ENCODE measurements around the gene CLIP1.
"Not testable (repeated sequence)": the region's sequence is repeated elsewhere in the genome, so short reads cannot be mapped to it uniquely, and the experiment has no call there.

The CLIP1 gene

DNA sequence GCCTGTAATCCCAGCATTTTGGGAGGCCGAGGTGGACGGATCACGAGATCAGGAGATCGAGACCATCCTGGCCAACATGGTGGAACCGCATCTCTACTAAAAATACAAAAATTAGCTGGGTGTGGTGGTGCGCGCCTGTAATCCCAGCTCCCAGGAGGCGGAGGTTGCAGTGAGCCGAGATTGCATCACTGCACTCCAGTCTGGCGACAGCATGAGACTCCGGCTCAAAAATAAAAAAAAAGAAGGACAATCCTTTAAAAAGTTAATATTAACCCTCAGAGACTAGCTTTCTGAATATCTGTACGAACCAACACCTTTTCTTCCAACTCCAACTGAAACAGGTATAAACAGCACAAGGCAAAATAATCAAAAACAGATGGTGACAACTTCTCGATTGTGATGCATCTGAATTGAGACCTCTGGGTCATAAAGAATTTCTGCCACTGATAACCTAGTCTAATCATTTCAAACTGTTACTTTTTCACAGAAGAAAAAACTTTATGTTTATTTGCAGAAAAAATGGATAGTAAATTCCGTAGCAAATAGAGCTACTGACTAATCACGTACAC lies 27.8 kb downstream of the CLIP1 start:
- DNase-seq, result no peak

DNA sequence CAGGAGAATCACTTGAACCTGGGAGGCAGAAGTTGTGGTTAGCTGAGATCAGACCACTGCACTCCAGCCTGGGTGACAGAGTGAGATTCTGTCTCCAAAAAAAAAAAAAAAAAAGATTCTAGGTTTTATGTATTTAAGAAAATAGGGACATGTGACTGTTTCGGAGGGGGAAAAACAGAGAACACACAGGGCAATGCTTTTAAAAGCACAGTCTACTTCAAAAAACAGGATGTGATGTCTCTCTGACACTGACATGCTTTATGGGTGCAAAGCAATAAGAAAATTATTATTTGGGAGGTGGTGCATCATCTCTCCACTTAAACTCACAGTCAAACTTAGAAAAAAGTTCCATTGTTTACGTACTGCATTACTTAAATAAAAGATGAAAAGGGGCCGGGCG lies 28.7 kb downstream of the CLIP1 start:
- DNase-seq, result peak; percentile 53

DNA sequence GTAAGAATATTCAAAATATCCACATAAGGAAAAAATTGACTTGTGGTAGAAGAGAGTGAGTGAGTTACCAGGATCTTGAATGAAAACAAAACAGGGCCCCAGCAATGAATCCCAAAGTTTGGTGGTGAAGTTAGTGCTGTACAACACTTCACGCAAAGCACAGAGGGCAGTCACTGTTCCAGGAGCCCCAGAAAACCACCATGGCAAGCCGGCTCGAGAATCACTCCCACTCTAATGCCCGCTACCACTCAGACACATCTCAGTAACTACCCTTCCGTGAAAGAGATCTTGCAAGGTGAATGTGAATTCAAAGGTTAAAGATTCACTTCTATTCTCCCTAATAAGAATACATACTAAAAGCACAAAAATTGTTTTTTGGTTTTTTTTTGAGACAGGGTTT lies 30.1 kb downstream of the CLIP1 start:
- DNase-seq, result no peak

DNA sequence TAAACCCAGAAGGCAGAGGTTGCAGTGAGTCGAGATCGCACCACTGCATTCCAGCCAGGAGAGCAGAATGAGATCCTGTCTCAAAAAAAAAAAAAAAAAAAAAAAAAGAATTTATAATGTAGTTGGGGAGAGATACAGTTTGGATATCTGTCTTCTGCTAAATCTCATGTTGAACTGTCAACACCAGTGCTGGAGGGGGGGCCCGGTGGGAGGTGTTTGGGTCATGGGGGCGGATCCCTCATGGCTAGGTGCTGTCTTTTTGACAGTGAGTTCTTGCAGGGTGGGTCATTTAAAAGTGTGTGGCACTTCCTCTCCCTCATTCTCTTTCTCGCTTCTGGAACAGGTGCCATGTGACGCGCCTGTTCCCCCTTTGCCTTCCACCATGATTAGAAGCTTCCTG lies 32.8 kb downstream of the CLIP1 start:
- no peak for DNase-seq

DNA sequence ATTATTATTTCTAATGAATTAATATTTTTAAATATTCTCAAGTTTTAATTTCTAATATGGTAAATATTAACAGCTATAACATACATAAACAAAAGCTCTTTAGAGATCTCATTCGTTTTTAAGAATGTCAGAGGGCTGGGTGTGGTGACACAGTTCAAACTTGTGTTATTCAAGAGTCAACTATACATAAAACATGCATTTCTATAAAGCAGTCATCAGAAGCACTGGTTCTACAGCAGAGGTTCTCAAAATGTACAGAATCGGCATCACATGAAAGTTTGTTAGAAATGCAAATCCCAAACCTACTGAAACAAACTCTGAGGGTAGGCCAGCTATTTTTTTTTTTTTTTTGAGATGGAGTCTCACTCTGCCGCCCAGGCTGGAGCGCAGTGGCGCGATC lies 34.6 kb downstream of the CLIP1 start:
- DNase-seq, result no peak

DNA sequence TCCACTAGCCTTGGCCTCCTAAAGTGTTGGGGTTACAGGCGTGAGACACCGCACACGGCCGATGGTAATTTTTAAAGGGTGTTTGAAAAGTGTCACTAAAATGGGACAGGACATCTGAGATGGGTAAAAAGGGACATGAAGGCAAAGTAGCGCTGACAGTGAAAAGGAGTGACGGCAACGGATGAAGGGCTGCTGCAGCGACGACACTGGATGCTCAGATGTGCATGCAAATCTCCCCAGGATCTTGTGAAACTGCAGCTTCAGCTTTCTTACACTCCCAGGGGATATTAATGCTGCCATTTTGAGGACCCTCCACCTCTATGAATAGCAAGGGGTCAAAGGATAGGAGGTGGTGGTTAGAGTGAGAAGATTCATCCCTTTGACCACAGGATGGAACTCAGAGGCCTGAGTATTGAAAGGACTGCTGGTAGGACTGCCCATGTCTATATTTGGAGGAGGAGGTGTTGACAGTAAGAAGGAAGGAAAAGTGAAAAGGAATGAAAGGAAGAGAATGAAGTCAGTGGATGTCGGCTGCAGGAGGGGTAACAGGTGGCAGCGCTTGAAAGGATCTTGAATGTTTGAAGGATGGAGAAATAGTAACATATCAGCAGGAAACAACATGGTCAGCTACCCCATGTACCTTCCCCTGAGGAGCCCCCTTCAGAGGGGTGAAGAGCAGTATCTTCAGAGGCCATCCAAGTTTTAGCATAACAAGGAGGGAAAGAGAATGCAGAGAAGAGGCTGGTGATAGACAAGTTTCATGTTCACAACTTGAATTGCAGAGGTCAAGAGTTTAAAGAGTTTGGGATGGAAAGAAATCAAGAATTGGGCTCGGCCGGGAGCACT lies 37.1 kb downstream of the CLIP1 start:
- no peak for DNase-seq

DNA sequence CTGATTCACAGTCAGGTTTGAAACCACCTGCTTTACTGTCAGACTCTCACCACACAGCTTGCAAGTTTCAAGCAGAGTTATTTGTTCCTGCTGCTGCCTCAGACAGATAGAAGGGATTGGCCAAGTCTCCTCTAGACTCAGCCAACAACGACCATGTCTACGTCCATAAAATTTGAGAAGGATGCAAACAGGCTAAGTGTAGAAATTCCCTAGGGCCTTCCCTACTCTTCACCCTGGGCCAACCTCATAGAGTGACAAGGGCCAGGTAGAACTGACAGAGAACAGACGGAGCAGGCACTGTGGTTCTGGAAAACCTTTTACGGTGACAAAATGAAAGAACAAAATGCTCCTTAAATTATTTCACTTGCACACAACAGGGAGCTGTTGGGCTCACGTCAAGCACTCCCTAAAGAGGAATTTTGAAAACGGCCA lies 39.5 kb downstream of the CLIP1 start:
- no peak for DNase-seq

DNA sequence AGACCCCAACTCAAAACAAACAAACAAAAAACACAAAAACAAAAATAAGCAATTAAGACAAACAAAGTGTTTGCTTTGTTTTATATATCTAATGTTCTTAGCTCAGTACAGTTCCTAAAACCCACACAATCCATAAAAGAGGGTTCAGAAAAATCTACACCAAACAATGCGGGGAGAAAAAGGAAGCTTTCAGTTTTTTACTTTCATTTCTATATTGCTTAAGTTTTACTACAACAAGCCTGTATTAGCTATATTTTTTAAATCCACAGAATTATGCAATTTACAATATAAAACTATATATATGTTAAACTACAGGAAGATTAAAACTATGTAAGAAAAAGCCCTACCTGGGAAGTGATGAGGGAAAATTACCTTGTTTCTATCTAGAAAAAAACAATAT lies 41.4 kb downstream of the CLIP1 start:
- DNase-seq, result no peak

DNA sequence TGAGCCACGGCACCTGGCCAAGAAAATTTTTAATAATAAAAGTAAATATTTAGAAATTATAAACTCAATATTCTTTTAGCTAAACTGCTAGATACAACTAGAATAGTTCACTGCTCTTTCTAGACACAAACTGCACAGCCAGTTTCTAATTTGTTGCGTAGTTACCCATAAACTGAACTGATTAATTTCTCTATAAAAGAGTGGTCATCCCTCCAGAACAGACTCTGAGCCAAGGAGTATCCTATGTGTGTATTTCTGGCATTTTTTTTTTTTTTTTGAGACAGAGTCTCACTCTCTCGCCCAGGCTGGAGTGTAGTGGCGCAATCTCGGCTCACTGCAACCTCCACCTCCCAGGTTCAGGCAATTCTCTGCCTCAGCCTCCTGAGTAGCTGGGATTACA lies 45.7 kb downstream of the CLIP1 start:
- not testable (repeated sequence) for DNase-seq

DNA sequence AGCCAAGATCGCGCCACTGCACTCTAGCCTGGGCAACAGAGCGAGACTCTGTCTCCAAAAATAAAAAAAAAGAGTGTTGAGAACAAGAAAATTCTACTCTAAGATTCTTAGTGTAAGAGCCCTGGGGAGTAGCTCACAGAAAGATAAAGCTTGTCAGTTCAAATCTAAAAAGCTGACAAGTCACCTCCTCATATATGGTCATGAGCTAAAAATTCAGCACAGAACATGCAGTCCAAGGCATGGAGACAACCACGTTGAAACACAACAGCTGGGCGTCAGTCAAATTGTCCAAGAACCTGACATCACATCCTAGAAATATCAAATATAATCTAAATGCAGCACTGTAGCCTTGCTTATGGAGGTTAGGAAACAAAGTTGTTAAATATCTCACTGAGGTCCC lies 47.8 kb downstream of the CLIP1 start:
- no peak for DNase-seq

DNA sequence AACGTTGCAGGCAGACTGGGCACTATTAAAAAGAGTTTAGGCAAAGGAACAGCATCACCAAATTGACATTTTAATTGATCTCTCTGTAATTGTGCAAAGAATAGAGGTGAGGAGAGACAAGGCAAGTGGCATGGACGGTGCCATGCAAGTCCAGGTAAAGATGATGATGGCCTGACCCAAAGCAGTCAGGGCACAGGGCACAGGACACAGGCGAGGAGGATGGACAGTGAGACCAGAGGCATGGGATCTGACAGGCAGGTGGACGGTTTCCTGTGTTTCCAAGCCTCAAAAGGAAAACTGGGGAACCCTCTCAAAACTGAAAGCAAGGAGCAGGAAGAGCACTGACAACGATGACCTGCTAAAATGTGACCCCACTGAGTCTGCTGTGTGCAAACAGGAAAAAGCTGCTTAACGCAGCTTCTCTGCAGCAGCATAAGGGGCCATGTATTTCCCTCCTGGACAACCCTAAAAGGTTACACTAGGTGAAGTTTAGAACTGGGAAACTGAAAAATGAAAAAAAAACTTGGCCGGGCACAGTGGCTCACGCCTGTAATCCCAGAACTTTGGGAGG lies 50.9 kb downstream of the CLIP1 start:
- DNase-seq, result no peak

DNA sequence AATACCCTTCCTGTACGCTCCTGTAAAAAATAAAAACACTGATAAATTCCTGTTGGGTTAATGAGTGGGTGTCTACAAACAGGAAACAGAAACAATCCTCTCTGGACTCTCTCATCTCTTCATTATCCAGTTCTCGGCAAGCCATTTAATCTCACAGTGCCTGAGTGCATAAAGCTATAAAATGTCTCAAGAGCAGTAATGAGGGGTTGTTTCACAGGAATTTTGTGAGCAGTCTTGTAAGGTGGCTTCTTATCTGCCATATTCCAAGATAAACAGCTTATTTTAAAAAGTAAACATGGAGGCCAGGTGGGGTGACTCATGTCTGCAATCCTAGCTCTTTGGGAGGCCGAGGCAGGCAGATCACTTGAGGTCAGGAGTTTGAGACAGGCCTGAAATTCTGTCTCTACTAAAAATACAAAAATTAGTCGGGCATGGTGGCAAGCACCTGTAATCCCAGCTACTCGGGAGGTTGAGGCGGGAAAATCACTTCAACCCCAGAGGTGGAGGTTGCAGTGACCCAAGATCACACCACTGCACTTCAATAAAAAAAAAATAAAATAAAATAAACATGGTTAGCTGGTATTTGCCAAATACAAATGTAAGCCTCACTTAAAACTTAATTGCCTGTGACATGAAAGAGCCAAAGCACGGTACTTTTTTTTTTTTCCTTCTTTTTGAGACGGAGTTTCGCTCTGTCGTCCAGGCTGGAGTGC lies 54.0 kb downstream of the CLIP1 start:
- DNase-seq, result no peak

DNA sequence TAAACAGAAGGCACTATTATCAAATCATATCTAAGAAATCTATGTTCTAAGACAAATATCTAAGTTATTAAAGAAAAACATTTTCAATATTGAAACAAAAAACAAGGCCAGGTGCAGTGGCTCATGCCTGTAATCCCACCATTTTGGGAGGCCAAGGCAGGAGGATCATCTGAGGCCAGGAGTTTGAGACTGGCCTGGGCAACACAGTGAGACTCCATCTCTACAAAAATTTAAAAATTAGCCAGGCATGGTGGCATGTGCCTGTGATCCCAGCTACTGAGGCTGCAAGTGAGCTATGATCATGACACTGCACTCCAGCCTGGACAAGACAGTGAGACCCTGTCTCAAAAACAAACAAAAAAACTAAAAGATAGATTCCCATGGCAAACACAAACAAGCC lies 54.8 kb downstream of the CLIP1 start:
- DNase-seq, result not testable (repeated sequence)

DNA sequence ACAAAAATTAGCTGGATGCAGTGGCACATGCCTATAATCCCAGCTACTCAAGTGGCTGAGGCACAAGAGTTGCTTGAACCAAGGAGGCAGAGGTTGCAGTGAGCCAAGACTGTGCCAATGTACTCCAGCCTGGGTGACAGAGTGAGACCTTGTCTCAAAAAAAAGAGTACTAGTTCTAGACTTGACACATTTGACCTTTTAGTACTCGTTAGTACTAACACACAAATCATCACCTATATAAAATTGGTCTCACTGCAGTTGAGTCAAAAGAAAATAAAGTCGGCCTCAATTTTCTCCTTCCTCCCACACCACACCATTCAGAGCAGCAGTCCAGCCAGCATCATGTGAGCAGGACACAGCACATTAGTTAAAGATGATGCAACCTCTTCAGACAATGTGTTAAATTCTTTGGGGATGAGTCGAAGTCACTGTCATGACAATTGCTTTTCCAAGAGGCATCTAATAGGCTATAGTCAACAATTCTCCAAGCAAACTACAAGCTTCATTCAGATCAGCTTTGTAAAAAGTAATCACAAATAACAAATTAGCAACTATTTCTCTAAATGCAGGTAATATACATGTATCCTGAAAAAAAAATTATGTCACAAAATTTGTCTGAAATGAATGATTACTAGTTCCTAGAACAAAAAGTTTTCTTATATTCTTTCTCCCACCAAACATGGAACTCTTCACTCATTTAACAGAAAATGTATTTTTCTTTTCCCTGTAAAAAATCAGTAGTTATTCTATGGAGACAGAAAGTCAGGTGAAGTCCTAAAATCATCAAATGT lies 55.6 kb downstream of the CLIP1 start:
- DNase-seq, result no peak

DNA sequence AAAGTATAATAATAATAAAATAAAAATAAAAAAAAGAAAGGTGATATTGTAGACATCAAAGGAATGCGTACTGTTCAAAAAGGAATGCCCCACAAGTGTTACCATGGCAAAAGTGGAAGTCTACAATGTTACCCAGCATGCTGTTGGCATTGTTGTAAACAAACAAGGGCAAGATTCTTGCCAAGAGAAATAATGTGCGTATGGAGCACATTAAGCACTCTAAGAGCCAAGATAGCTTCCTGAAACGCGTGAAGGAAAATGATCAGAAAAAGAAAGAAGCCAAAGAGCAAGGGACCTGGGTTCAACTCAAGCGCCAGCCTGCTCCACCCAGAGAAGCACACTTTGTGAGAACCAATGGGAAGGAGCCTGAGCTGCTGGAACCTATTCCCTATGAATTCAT lies 57.2 kb downstream of the CLIP1 start:
- DNase-seq, result not testable (repeated sequence)

DNA sequence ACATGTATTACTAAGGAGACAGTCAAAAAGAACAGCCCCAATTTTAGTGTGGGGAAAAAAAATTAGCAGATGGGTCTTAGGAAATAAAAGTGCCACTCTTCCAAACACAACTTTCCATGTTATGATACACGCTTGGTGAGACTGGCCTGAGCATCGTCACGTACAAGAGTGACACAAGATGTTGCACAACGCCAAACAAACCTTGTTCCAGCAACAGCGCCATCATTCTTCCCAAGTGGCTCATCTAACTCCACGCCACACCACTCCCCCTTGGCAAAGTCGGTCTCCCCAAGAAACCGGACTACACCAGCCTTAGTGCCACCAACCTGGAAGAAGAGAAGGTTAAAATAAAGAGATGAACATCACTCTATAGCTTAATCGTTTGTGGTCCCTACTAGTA lies 58.7 kb downstream of the CLIP1 start:
- DNase-seq, result no peak

DNA sequence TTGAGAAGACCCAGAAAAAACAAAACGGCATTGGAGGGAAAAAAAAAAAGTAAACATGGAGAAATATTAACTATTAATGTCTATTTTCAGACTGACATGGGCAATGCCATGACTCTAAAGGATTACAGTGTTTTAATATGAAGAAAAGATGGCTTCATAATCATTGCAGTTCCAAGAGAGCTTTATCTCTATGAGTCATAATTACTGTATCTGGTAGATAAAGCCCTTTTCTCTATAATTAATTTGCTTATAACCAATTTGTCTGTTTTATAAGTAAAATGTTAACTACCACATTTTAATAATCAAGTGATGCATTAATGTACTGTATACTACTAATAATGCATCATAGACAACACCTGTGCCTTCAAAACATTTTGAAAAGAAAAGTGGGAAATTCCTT lies 59.7 kb downstream of the CLIP1 start:
- DNase-seq, result no peak

DNA sequence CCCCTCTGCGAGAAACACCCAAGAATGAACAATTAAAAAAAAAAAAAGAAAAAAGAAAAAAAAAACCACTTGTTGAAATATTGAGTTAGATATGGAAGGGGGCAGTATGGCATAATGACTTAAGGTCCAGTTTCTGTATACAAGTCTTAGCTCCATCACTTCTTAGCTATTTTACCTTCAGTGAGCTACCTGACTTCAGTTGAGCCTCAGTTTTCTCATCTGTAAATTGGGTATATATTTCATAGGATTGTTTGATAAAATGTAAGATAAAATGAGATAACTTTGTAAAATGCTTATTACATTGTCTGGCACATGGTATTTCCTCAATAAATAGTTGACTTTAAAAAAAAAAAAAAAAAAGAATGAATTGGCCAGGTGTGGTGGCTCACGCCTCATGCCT lies 64.1 kb downstream of the CLIP1 start:
- DNase-seq, result not testable (repeated sequence)

DNA sequence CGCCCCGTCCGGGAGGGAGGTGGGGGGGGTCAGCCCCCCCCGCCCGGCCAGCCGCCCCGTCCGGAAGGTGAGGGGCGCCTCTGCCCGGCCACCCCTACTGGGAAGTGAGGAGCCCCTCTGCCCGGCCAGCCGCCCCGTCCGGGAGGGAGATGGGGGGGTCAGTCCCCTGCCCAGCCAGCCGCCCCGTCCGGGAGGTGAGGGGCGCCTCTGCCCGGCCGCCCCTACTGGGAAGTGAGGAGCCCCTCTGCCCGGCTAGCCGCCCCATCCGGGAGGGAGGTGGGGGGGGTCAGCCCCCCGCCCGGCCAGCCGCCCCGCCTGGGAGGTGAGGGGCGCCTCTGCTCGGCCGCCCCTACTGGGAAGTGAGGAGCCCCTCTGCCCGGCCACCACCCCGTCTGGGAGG lies 64.9 kb downstream of the CLIP1 start:
- not testable (repeated sequence) for DNase-seq

DNA sequence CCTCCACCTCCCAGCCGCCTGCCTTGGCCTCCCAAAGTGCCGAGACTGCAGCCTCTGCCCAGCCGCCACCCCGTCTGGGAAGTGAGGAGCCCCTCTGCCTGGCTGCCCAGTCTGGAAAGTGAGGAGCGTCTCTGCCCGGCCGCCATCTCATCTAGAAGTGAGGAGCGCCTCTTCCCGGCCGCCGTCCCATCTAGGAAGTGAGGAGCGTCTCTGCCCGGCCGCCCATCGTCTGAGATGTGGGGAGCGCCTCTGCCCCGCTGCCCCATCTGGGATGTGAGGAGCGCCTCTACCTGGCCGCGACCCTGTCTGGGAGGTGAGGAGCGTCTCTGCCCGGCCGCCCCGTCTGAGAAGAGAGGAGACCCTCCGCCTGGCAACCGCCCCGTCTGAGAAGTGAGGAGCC lies 65.5 kb downstream of the CLIP1 start:
- not testable (repeated sequence) for DNase-seq

DNA sequence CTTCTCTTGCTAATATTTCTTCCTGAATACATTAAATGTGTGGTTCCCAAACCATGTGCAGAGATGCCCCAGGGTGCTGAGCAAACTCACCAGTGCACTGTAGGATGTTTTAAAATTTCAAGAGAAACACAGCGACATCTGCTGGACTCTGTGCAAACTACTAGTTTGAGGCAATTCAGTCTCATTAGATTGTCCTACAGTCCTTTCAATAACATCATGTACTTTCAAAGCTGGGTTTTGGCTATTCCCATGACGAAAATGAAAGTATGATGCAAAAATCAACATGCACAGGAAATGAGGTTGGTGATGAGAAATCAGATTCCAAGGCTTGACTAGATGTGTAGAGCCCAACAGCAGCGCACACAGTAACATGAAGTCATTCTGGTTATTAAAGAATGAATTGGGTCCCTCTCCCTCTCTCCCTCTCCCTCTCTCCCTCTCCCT lies 66.3 kb downstream of the CLIP1 start:
- peak; percentile 65 for DNase-seq

DNA sequence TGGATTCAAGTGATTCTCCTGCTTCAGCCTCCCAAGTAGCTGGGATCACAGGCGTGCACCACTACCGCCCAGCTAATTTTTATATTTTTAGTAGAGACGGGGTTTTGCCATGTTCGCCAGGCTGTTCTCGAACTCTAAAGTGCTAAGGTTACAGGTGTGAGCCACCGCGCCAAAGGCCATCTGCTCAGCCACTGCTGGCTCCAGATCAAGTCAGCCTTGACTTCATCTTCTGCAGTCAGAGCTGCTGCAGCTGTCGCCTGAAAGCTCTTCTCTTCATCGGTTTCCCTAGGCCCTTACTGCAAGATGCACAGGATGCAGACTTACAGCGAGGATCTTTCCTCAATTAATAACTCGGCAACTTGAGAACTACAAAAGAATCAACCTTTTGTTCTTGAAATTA lies 66.8 kb downstream of the CLIP1 start:
- no peak for DNase-seq
